Measurements from ENCODE around the gene STAG2. TPM values are rescaled to one million over a fixed set of nuclear protein-coding genes. Genes with fewer than 3 reads are reported as not detected.
"Not testable (repeated sequence)": the region's sequence is repeated elsewhere in the genome, so short reads cannot be mapped to it uniquely, and the experiment has no call there.

Gene STAG2
- total RNA-seq, 1 donor from 2014 or later = 58.0 TPM

DNA sequence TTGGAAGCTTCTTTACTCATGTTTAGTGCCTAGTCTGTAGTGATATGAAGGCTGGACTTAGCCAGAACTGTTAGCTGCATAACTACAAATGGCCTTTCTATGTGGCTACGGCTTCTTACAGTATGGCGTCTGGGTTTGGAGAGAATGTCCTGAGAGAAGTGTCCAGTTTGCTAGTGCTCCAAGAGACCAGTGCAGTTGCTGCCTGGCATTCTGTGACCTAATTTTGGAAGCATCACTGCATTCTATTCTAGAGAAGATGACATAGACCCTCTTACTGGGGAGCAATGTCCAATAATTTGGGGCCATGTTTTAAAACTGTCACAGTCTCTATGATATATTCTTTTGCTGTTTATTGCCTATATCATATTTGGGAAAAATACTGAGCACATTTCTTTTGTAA is 74.2 kb downstream of the STAG2 start:
- no peak for DNase-seq (ENCODE audit: low spot score)

DNA sequence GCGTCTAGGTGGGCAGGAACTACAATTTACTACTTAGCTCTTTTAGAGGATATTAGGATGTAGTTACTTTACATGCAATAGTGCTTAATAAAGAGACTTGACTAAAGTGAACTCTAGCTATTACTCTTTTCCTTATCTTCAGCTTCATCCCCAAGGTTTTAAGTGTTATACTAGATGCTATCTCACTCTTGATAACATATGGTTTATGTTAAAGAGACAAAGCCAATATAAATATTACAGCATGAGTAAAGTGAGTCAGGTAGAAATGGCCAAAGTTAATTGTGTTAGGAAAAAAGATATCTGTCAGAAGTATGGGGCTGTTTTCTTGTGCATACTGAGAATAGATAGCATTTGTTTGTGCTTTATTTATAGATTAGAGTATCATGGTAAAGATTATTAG is 80.5 kb downstream of the STAG2 start:
- no peak for DNase-seq (ENCODE audit: low spot score)

DNA sequence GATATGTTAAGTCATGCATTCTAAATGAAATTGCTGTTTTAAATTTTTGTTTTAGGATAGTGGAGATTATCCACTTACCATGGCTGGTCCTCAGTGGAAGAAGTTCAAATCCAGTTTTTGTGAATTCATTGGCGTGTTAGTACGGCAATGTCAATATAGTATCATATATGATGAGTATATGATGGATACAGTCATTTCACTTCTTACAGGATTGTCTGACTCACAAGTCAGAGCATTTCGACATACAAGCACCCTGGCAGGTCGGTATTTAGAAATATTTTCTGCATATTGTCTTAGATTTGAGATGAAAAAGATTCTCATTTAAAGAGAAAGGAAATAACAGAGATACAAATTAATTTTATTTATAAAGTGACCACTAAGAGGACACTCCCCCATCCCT is 83.6 kb downstream of the STAG2 start:
- no peak for DNase-seq (ENCODE audit: low spot score)

DNA sequence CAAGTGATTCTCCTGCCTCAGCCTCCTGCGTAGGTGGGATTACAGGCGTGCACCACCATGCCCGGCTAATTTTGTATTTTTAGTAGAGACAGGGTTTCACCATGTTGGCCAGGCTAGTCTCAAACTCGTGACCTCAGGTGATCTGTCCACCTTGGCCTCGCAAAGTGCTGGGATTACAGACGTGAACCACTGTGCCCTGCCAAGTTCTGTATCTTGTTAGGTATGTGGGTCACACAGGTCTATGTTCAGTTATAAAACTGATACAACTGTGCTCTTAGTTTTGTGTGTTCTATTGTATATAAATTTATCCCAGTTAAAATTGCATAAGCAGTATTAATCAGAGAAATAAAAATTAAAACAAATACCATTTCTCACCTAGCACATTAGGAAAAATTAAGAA is 122.9 kb downstream of the STAG2 start:
- DNase-seq (ENCODE audit: low spot score) = not testable (repeated sequence)

DNA sequence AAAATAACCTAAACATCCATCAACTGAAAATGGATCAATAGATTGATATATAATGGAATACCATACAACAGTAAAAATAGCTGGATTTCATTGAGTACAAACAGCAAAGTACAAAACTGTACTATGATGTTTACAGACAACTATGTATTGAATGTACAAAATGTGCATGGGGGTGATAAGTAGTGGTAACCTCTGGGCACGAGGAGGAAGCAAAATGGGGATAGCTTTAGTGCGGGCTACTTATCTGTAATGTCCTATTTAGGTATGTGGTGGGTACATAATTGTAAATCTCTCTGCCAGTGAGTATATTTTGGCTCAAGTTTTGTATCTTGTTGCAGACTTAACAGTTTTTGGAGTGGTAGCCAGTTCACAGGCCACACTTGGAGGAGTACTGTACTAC is 123.6 kb downstream of the STAG2 start:
- no peak for DNase-seq (ENCODE audit: low spot score)

DNA sequence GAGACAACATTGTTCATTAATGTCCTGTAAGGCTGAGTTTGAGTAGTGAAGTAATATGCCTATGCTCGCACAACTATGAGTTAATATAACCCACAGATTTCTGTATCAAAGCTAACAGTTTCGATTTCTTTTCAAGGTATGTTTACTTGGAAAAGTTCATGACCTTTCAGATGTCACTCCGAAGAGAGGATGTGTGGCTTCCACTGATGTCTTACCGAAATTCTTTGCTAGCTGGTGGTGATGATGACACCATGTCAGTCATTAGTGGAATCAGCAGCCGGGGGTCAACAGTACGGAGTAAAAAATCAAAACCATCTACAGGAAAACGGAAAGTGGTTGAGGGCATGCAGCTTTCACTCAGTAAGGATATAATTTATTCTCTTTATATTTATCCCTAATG is 124.9 kb downstream of the STAG2 start:
- no peak for DNase-seq (ENCODE audit: low spot score)

DNA sequence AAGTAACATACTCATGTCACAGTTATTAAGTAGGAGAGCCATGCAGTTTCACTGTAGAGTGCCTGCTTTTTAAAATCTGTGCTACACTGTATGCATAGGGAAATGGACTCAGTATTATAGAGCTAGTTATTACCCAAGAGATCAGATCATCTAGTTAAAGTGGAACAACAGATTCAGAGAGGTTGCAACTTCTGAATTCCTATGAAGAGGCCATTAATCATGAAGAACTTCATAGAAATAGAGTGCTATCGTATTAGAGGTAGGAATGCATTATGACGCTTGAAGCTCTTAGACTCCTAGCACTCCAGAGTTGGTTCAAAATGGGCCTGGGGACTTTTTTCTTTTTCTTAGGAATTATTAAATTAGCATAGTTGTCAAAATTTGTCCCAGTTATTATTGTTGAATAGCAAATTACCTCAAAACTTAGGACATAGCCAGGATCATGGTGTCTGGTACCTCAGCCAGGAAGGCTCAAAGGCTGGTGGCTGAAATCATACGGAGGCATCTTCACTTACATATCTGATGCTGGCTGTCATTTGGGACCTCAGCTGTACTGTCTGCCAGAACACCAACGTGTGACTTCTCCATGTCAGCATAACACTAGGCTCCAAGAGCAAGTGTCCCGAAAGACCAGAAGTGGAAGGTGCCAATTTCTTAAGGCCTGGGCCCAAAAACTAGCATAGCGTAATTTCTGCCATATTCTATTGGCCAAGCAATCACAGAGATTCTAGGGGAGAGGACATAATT is 125.7 kb downstream of the STAG2 start:
- no peak for DNase-seq (ENCODE audit: low spot score)

DNA sequence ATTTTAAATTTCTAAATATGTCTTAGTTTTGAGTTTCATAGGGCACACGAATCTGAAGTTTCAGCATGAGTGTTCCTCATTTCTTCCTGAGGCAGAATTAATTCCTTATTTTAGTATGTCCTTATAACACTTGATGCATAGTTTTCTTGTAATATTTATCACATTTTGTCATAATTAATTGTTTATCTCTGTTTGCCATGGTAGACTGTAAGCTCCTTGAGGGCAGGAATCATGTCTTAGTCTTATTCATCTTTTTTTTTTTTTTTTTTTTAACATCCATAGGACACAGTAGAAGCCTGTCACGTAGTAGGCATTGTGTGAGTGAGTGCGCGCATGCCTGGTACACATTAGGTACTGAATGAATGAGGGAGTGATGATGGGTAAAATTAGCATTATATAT is 131.7 kb downstream of the STAG2 start:
- DNase-seq (ENCODE audit: low spot score) = no peak

DNA sequence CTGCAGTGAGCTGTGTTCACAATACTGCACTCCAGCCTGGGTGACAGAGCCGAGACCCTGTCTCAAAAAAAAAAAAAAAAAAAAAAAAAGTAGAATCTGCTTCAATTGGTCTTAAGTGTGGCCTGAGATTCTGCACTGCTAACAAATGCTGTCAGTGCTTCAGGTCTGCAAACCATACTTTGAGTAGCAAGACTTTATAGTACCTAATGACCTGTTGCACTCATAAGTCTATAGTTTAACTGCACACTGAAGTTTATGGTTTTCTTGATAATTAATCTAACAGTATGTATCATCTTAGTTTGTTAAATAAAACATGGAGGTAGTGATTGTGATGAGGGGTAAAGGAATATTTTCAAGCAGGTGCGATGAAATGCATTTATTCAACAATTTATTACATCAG is 135.6 kb downstream of the STAG2 start:
- DNase-seq (ENCODE audit: low spot score) = no peak

DNA sequence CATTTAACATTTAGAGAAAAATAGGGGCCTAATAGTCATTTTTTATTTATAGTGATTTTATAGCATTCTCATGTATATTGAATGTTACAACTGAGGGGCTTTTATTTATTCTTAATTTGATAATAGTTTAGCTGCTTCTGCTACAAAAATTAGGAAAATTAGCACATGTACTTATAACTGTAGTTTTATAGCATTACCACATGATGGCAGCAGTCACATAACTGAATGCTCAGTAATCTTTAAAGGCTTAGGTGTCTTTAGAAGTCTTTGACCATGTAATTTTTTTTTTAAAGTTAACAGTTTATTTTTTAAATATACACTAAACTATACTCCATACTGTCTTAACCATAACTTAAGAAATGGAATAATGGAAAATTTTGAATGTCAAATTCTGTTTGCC is 136.6 kb downstream of the STAG2 start:
- DNase-seq (ENCODE audit: low spot score) = no peak

DNA sequence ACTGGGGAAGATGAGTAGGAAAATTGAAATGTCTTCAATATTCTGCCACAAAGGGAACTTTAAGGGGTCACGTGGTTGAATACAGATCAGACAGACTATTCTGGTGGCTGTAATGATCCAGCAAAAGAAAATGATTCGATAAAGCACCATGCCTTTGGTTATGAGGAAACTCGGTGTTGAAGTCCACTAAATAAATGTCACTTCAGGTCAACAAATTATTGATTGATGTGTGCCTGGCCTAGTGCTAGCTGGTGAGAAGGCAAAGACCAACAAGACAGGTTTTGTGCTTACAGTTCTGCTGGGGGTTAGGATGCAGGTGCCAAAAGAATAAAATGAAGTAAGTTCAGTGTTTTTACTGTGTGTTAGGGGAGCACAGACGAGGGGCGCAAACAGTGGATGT is 142.5 kb downstream of the STAG2 start:
- DNase-seq (ENCODE audit: low spot score) = no peak

DNA sequence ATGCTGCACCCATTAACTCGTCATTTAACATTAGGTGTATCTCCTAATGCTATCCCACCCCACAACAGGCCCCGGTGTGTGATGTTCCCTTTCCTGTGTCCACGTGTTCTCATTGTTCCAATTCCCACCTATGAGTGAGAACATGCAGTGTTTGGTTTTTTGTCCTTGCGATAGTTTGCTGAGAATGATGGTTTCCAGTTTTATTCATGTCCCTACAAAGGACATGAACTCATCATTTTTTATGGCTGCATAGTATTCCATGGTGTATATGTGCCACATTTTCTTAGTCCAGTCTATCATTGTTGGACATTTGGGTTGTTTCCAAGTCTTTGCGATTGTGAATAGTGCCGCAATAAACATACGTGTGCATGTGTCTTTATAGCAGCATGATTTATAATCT is 143.0 kb downstream of the STAG2 start:
- not testable (repeated sequence) for DNase-seq (ENCODE audit: low spot score)

DNA sequence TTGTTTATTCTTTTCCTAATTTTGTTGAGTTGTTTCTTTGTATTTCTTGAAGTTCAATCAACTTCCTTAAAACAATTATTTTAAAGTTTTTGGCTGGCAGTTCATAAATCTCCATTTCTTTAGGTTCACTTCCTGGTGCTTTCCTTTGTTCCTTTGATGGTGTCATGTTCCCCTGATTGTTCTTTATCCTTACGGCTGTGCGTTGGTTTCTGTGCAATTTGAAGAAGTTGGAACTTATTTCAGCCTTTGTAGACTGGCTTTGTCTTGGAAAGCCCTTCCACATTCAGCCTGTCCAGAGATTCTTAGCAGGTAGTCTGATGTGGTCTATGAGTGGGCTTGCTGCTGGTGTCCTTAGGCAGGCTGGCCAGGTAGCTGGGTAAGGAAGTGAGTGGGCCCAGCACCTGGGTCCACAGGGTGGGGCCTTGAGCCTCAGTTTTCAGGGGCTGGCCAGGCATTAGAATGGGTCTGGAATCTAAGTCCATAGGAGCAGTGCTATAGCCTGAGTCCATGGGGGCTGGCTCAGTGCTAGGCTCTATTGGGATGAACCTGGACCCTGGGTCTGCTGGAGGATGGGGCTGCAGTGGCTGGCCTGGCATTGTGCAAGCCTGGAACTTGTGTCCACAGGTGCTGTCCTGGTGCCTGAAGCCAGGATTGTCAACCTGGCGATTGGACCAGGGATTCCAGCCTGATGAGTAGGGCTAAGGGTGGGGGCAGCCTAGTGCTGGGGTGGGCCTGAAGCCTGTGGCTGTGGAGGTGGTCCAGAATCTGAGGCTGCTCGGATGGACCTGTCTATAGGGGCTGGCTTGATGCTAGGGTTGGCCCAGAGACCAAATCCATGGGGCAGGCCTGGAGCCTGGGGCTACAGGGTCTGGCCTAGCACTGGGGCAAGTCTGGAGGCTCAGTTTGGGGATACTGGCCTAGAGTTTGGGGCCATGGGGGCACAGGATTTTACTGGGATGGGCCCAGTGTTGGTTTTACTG is 152.4 kb downstream of the STAG2 start:
- DNase-seq (ENCODE audit: low spot score) = no peak

DNA sequence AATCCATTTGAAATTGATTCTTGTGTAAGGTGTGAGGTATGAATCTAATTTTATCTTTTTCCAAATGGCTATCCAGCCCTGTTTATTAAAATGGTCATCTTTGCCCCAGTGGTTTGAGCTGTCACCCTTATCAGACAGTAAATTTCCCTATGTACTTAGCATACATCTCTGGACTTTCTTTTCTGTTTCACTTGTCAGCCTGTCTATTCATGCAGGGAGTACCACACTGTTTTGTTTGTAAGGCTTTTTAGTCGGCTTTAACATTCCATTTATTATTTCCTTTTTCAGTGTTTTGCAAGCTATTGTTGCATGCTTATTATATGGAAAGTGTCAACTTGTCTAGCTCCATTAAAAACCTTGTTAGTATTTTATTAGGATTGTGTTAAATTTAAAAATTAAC is 155.8 kb downstream of the STAG2 start:
- no peak for DNase-seq (ENCODE audit: low spot score)

DNA sequence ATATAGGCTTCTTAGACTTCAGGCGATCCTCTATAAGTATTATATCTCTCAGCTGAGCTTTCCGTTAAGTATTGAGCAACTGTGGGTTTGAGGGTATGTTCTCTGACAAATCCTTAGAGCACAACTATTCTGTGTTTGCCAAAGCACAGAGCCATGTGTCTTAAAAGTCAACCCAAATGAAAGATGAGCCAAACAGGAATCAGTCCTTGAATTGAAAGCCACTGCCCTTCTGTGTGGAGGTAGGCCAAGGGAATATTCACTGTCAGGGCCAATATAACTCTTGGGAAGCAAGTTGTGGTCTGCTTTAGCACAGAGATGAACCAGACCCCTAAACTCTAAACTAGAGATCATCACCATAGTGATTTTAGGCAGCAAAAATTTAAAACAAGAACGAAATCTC is 164.0 kb downstream of the STAG2 start:
- no peak for DNase-seq (ENCODE audit: low spot score)

DNA sequence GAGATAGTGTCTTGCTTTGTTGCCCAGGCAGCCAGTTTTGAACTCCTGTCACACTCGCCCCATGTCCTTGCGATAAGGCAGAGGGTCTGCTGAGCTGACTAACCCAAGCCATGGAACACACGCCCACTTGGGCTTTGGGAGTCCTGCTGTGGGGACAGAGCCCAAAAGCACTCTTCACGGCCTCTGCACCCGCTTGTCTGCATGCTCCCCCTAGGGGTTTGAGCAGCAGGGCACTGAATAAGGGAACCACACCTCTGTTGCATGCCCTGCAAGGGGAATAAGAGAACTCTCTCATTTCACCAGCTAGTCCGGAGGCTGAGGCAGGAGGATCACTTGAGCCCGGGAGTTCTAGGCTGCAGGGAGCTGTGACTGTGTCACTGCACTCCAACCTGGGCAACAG is 166.0 kb downstream of the STAG2 start:
- DNase-seq (ENCODE audit: low spot score) = no peak

DNA sequence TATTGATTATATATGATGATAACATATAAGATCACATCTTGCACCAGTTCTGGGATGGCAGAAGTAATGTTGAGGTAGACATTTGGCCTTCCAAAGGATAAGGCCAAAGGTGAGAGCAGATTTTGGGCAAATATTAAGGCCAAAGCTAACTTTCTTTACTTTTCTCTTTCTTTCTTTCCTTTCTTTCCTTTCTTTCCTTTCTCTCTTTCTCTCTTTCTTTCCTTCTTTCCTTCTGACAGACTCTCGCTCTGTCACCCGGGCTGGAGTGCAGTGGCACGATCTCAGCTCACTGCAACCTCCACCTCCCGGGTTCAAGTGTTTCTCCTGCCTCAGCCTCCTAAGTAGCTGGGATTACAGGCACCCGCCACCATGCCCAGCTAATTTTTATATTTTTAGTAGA is 170.9 kb downstream of the STAG2 start:
- not testable (repeated sequence) for DNase-seq (ENCODE audit: low spot score)

DNA sequence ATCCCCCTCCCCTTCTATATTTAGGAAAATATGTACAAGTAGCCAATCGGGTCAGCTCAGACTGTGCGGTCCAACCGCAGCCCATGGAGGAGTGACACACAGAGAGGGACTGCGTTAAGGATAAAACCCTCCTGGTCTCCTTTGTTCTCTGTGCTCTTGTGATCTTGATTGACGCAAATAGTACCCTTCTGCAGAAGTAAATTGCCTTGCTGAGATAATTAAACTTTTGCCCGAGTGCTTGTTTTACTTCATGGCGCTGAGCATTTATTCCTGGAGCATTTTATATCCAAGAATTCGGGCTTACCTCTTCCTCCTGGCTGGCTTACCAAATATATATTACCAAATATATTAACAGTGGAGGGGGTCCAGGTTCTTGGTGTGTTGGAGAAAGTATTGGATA is 184.2 kb downstream of the STAG2 start:
- DNase-seq (ENCODE audit: low spot score) = no peak

DNA sequence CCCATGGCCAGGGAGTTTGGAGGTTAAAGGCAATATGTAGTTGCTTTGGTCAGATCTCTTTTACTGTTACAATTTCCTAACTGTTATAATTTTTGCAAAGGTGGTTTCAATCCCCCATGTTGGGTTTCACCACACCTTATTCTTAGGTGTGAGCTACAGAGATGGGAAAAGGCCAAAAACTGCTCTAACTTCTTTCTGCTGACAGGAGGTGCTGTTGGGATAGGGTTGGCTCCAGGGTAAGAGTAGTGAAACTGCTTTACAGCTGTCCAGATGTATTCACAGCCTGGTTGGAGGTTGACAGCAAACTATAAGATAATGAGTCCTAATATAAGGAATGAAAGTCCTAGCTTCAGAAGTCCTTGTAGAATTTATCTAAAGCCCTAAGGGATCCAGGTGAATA is 189.7 kb downstream of the STAG2 start:
- no peak for DNase-seq (ENCODE audit: low spot score)

All from mucosa of gallbladder (tissue), 1 donor.